Activated CD4-positive, CD25-positive, alpha-beta regulatory T cell (primary cell): ENCODE results near the gene ATRNL1.

Source experiments
- DNase-seq, 4 experiments: peaks; one replicate each; lab custom pipeline; 2025; lab: John Stamatoyannopoulos, UW

The ATRNL1 gene

GRCh38 chr10:115849197-115849596 is 756.0 kb downstream of the ATRNL1 start:
- DNase-seq, result no peak

- no peak for DNase-seq
Observed at GRCh38 chr10:115850666-115851065, 757.5 kb downstream of the ATRNL1 start.

DNA sequence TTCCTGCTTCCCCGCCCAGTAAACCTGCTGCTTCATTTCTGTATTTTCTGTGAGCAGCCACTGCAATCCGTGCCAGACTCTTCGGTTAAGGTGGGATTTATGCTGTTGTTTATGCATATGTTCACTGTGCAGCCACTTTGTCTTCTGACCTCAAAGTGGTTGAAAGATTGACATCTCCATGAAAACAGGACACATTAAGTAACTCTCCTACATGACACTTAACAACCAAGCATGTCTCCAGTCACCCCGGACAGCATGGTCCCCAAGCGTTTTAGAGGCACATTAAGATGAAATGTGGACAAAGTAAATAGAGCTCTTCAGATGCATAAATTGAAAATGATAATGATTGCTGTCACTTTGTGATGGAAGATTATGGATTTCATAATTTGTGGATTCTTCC is 758.5 kb downstream of the ATRNL1 start:
- DNase-seq, result no peak

DNA sequence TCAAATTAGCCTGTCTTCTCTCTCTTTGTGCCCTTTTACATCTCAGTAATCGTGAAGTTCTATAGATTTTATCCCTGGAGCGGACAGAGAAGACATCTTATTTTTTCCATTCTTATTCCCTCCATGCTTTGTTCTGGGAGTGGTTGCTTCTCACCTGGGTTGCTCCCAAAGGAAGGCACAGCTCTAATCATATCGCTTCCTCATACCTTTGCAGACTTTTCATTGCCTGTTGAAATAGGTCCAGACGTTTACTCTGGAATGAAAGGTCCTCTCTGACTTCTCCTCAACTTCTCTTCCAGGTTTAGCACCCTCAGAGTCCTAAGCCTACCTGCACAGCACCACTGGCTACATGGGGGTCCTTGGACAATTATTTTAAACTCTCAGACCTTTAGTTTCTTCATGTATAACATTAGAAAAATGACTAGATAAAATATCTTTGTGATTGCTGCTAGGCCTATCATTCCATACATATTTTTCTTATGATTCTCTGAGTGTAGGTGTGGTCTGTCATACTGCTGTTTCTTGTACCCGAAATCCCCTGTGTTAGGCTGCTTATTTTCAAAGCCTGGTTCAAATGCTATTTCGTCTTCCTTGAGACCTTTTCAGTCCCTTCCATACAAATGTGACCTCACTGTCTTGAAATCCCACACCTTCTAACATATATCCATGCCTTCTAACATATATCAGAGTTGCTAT is 761.7 kb downstream of the ATRNL1 start:
- no peak for DNase-seq

DNA sequence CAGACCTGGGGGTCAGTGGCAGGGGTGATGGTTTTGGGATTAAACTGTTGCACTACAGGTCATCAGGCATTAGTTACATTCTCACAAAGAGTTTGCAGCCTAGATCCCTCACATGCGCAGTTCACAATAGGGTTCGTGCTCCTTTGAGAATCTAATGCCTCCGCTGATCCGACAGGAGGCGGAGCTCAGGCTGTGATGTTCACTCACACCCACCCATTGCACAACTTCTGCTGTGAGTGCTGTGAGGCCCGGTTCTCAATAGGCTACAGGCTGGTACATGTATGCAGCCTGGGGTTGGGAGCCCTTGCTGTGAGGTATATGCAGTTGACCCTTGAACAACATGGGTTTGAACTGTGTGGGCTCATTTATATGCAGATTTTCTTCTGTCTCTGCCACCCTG is 763.4 kb downstream of the ATRNL1 start:
- DNase-seq, result no peak

GRCh38 chr10:115857856-115858255 is 764.7 kb downstream of the ATRNL1 start:
- DNase-seq, result no peak

DNA sequence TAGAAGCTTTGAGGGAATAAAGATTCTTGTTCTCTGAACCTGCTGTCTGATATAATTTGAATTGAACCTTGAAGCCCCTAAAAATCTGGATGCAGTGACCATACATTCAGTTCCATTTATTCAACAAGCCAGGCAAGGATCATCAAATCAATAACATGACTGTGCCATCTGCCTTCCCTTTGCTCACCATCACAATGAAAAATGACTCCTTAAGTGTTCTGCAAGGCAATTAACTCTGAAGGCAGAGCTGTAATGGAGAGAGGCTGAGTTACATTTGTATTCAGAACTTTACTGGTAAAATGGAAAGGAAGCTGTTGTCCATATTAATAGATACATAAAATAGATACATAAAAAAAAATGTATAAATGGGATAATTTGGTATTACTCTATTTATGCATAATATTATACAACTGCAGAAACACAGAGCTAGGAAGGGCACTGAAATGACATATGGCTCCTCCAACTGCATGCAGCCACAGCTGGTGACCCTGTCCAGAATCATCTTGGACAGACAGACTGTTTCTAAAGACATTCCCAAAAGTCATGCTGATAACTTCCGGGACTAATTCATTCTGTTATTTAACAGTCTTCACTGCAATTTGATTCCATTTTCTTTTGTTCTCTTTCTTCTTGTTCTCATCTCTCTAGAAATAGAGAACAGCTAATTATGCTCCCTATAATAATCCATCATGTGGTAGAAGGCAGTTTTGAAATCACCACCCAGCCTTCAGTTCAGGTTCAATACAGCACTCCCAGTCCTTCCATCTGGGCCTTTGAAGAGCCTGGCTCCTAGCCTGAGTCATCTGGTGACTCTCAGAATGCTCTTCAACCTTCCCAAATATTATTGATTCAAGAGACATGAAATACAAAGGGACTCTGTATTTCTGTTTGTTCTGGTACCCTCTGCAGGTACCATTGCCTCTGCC is 767.3 kb downstream of the ATRNL1 start:
- no peak for DNase-seq

- no peak for DNase-seq
Observed at GRCh38 chr10:115861455-115861854, 768.3 kb downstream of the ATRNL1 start.

DNA sequence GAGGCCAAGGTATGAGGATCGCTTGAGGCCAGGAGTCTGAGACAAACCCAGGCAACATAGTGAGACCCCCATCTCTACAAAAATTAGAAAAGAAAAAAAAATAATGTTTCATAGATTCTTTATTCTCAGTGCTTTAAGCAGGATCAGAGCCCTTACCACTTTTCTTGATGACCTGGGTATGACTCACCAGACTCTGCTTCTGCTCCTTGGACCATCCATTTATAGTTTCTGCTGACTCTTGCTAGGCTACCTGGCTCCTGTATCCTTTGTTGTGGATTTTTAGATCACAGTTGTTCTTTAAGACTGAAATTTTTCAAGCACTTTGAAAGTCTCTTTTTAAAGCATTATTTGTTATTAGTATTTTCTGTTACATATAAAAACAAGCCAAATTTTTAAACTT is 768.7 kb downstream of the ATRNL1 start:
- no peak for DNase-seq

GRCh38 chr10:115866174-115866573 is 773.0 kb downstream of the ATRNL1 start:
- DNase-seq, result no peak

GRCh38 chr10:115866691-115867090 is 773.5 kb downstream of the ATRNL1 start:
- DNase-seq, result no peak

GRCh38 chr10:115867305-115867704 is 774.1 kb downstream of the ATRNL1 start:
- DNase-seq, result no peak

- DNase-seq, result no peak
Observed at GRCh38 chr10:115871855-115872254, 778.7 kb downstream of the ATRNL1 start.

DNA sequence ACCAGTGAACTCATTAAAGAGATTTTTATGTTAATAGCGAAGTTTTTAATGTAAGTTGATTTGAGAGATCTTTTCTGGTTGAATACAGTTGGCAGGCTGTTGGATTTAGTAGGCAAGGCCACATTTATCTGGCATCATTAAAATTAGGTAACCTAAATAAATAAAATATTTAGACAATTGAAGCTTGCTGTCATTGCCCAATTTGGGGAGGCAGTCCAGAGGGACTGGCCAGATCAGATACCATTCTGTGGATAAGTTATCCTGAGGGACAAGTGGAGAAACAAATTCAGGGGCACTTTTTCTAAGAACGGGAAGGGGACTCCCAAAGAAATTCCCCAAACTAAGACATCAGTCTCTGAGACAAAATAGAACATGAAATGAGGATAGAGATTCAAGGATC is 782.0 kb downstream of the ATRNL1 start:
- no peak for DNase-seq

GRCh38 chr10:115879372-115880089 is 786.4 kb downstream of the ATRNL1 start:
- DNase-seq, result no peak

GRCh38 chr10:115882021-115882420 is 788.9 kb downstream of the ATRNL1 start:
- DNase-seq, result no peak

DNA sequence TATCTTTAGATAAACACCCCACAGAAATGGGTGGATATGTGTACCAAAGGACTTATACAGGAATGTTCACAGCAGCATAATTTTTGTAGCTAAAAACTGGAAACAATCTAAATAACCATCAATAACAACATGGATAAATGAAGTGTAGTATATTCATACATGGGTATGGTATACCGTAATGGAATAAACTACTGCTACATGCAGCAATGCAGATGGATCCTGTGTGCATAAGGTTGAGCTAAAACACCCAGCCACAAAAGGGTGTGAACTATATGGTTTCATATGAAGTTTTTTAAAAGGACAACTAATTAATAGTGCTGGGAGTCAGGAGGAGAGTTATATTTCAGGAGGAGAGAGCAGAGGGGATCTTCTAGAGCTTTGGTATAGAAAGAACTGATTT is 790.2 kb downstream of the ATRNL1 start:
- no peak for DNase-seq

DNA sequence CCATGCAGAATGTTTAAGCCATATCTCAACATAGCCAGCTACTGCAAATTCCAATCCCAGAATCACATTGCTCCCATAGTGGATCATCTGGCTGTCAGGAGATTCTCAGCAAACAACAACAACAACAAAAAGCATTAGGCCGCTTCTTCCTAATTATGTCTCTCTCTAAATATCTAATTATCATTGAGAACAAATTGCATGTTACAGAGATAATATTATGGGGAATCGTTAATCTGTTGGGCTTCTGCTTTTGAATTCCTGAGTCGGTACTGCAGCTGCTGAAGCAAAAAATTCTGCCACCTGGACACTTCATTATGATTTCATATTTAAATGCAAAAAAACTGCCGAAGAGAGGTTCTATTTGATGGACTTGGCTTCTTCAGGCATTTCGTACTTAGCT is 791.2 kb downstream of the ATRNL1 start:
- DNase-seq, result no peak

GRCh38 chr10:115895166-115895565 is 802.0 kb downstream of the ATRNL1 start:
- DNase-seq, result no peak

GRCh38 chr10:115898242-115898641 is 805.1 kb downstream of the ATRNL1 start:
- no peak for DNase-seq

DNA sequence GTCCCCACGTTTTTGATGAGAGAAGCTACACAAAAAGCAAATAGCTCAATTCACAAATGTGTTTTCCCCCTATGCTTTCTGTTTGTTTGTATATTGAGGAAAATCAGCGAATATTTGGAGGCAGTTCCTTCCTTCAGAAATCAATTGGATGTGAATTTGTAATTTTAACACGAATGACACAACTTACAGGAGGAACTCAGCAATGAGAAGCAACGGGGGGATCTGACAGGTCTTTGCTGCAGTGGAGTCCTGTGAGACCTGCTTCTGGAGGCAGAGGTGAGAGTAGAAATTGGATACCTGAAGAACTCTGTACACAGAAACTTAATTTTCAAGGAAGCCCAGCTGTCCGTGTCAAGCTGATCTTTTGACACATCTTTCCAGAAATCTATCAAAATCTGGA is 809.4 kb downstream of the ATRNL1 start:
- DNase-seq, result no peak

- no peak for DNase-seq
Observed at GRCh38 chr10:115903207-115903606, 810.0 kb downstream of the ATRNL1 start.

GRCh38 chr10:115903845-115904244 is 810.7 kb downstream of the ATRNL1 start:
- DNase-seq, result no peak
